OCI-LY7 (cell line): ENCODE data around the gene ECE1. TPM values are rescaled to one million over a fixed set of nuclear protein-coding genes. Genes with fewer than 3 reads are reported as not detected.

Source experiments
- BruUV-seq: library from RNA; stranded (reverse); fragments of 400-500 nt; replicated peaks from 2 replicates; lab custom pipeline; 2021; lab: Mats Ljungman, UMichigan
- CTCF ChIA-PET: fragments of 300-600 bp; sonication (Branson Sonifier 250); formaldehyde crosslinking; loops from one replicate; lab custom pipeline; 2022; ENCODE audit warnings: antibody characterized with exemption; ENCODE audit not compliant: unreplicated experiment; lab: Charles Lee
- POLR2A ChIA-PET: fragments of 300-600 bp; sonication (Branson Sonifier 250); formaldehyde crosslinking; loops from one replicate; lab custom pipeline; 2022; ENCODE audit warnings: antibody characterized with exemption; lab: Charles Lee
- DNase-seq: peaks from one replicate; pipeline ENCODE4 v3.0.0-alpha.2; 2015; ENCODE audit warnings: low spot score
- H2AFZ ChIP-seq: fragments of 200-600 bp; sonication (generic), shearing (Covaris generic); 2 replicates; pipeline ENCODE4 v1.6.1; 2014; ENCODE audit warnings: mild to moderate bottlenecking, antibody characterized with exemption, low read length, moderate library complexity
- H3K27ac ChIP-seq: fragments of 200-600 bp; sonication (generic); 2 replicates; pipeline ENCODE4 v1.5.1; 2014; ENCODE audit warnings: mixed run types, low read depth, mild to moderate bottlenecking, moderate library complexity, low read length, inconsistent platforms; ENCODE audit not compliant: poor library complexity, severe bottlenecking
- H3K36me3 ChIP-seq: fragments of 200-600 bp; sonication (generic); 2 replicates; pipeline ENCODE4 v1.6.1; 2014; ENCODE audit warnings: mild to moderate bottlenecking, antibody characterized with exemption, low read length, moderate library complexity, mixed read lengths; ENCODE audit not compliant: insufficient read depth
- H3K4me1 ChIP-seq: fragments of 200-600 bp; sonication (generic); 2 replicates; pipeline ENCODE4 v1.5.1; 2014; ENCODE audit warnings: mild to moderate bottlenecking, low read length; ENCODE audit not compliant: insufficient read depth, poor library complexity, severe bottlenecking
- H3K4me2 ChIP-seq: fragments of 200-600 bp; sonication (generic); 2 replicates; pipeline ENCODE4 v1.6.1; 2014; ENCODE audit warnings: mild to moderate bottlenecking, low read length
- H3K4me3 ChIP-seq: fragments of 200-600 bp; sonication (generic); 2 replicates; pipeline ENCODE4 v1.5.1; 2014; ENCODE audit warnings: mild to moderate bottlenecking, low read depth, low read length; ENCODE audit not compliant: poor library complexity, severe bottlenecking
- H3K79me2 ChIP-seq: fragments of 200-600 bp; sonication (generic); 2 replicates; pipeline ENCODE4 v1.6.1; 2016; ENCODE audit warnings: low read depth, mild to moderate bottlenecking, low read length, moderate library complexity, mixed read lengths; ENCODE audit not compliant: insufficient read depth
- H3K9me2 ChIP-seq: fragments of 200-600 bp; sonication (generic); 2 replicates; pipeline ENCODE4 v1.6.1; 2016; ENCODE audit warnings: mild to moderate bottlenecking, low read length, mixed read lengths; ENCODE audit not compliant: insufficient read depth
- H3K9me3 ChIP-seq: fragments of 200-600 bp; sonication (generic); 2 replicates; pipeline ENCODE4 v1.6.1; 2014; ENCODE audit warnings: mild to moderate bottlenecking, mixed run types, low read length, mixed read lengths
- H4K20me1 ChIP-seq: fragments of 200-600 bp; sonication (generic); 2 replicates; pipeline ENCODE4 v1.6.1; 2014; ENCODE audit warnings: mild to moderate bottlenecking, antibody characterized with exemption, low read length, moderate library complexity, mixed read lengths; ENCODE audit not compliant: insufficient read depth
- CTCF ChIP-seq: fragments of 200-600 bp; sonication (generic); conservative IDR thresholded peaks from 2 replicates; pipeline ENCODE4 v1.5.1; 2014; ENCODE audit warnings: mild to moderate bottlenecking, antibody characterized with exemption, low read length, moderate library complexity, mixed read lengths
- EZH2phosphoT487 ChIP-seq: fragments of 200-600 bp; sonication (generic); IDR thresholded peaks from 2 replicates; pipeline ENCODE4 v1.6.1; 2018; ENCODE audit warnings: low read depth, borderline replicate concordance, mild to moderate bottlenecking, mixed run types, antibody characterized with exemption, low read length, moderate library complexity, mixed read lengths
- intact Hi-C: fragments of 100-400 bp; cut with micrococcal nuclease; formaldehyde crosslinking; loops from one replicate; pipeline ENCODE4 v1.10.0; 2022; ENCODE audit not compliant: unreplicated experiment
- total RNA-seq, 2 experiments: library from RNA; depleted of rRNA in 1 of 2; stranded (reverse); fragments of >200 nt in 1 of 2; shearing (Covaris generic) in 1 of 2; gene quantifications; 2 replicates each; pipeline ENCODE4 v1.2.3, GENCODE V29; 2014 to 2022

ECE1 gene
- total RNA-seq, 2 experiments from 2014 or later = 20.0 to 32.8 TPM

DNA sequence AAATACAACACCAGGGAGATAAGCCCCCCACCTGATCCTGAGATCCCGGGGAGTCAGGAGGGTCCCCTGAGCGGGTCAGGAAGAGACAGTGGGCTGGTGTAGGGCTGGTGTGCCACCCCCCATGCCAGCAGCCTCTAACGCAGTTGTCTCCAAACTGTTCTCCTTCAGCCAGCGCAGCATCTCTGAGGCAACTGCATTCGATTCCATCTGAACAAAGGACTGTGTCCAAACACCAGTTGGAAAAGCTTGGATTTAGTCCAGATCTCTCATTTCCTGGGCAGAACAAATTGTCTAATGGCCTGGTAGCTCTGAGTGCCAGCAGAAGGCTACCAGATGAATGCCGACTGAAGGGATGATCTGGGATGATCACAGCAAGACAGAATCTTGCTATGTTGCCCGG is 69.4 kb downstream of the ECE1 start:
- H3K36me3 ChIP-seq = no peaks in the 10 kb centered on the region; the same call in 1 of the 2 replicates
- H3K4me1 ChIP-seq = peaks cover 6% of the 10 kb centered on the region
- no peak overlapping the region for H3K4me3 ChIP-seq
- H3K9me2 ChIP-seq = no peaks in the 10 kb centered on the region
- H3K79me2 ChIP-seq = no peaks in the 10 kb centered on the region
- H3K27ac ChIP-seq = no peak overlapping the region
- no peak overlapping the region for H3K4me2 ChIP-seq
- no peak for DNase-seq
- H4K20me1 ChIP-seq = no peaks in the 10 kb centered on the region
- ChIA-PET CTCF (no interaction called here), POLR2A (no interaction called here)
- H3K9me3 ChIP-seq = no peaks in the 10 kb centered on the region
- intact Hi-C loops = no loop called here
- H2AFZ ChIP-seq = no peak overlapping the region
- no TSS peak for BruUV-seq
- no peak for TF ChIP-seq EZH2phosphoT487
- TF ChIP-seq CTCF = no peak

- peaks cover 6% of the 10 kb centered on the region for H3K4me1 ChIP-seq
- no peaks in the 10 kb centered on the region; the same call in 1 of the 2 replicates for H3K36me3 ChIP-seq
- no peak for DNase-seq
- intact Hi-C loops = loop anchor here (5.0 kb wide), 1 partner anchor 148 kb away; no protein-coding TSS in a partner anchor
- ChIA-PET CTCF (no interaction called here), POLR2A (no interaction called here)
- H4K20me1 ChIP-seq = no peaks in the 10 kb centered on the region
- no peaks in the 10 kb centered on the region for H3K9me3 ChIP-seq
- no peaks in the 10 kb centered on the region for H3K79me2 ChIP-seq
- H3K4me2 ChIP-seq = no peak overlapping the region
- H3K9me2 ChIP-seq = no peaks in the 10 kb centered on the region
- no peak for TF ChIP-seq CTCF
- no peak for TF ChIP-seq EZH2phosphoT487
- no TSS peak for BruUV-seq
- no peak overlapping the region for H3K4me3 ChIP-seq
- H2AFZ ChIP-seq = no peak overlapping the region
- H3K27ac ChIP-seq = no peak overlapping the region
Measured at GRCh38 chr1:21219674-21220073, 70.6 kb downstream of the ECE1 start.

GRCh38 chr1:21217812-21218596 is 72.3 kb downstream of the ECE1 start:
- no peaks in the 10 kb centered on the region for H4K20me1 ChIP-seq
- no peaks in the 10 kb centered on the region; the same call in 1 of the 2 replicates for H3K36me3 ChIP-seq
- H3K4me1 ChIP-seq = peaks cover 6% of the 10 kb centered on the region
- no peak overlapping the region for H3K4me3 ChIP-seq
- BruUV-seq = no TSS peak
- no peak for TF ChIP-seq EZH2phosphoT487
- peak; percentile 68 for TF ChIP-seq CTCF
- DNase-seq = peak; percentile 23
- no peak overlapping the region for H3K4me2 ChIP-seq
- no peaks in the 10 kb centered on the region for H3K9me2 ChIP-seq
- no peaks in the 10 kb centered on the region for H3K79me2 ChIP-seq
- CTCF ChIA-PET = no interaction called here
- H2AFZ ChIP-seq = no peak overlapping the region
- POLR2A ChIA-PET = interaction anchor here (0.9 kb wide), 1 partner anchor 11 kb away, joined by 3 read pairs; no protein-coding TSS in a partner anchor
- intact Hi-C loops = loop anchor here (5.0 kb wide), 1 partner anchor 149 kb away; no protein-coding TSS in a partner anchor
- no peaks in the 10 kb centered on the region for H3K9me3 ChIP-seq
- no peak overlapping the region for H3K27ac ChIP-seq
